GM13976 (cell line): Measurements from ENCODE around the gene COL21A1.

ENCODE experiments used
- DNase-seq: peaks from one replicate; pipeline ENCODE4 v3.0.0; 2012; ENCODE audit warnings: low spot score
- in situ Hi-C: fragments of 300-500 bp; cut with MboI; formaldehyde crosslinking; loops from one replicate; pipeline ENCODE4 v1.12.0; 2022; ENCODE audit warnings: low sequenced_read_pairs, mixed read lengths, inconsistent platforms; ENCODE audit not compliant: unreplicated experiment
- TF ChIP-seq, protein P1 (sequence below): IDR thresholded peaks from 2 replicates; pipeline ENCODE4 v1.5.1; 2012; ENCODE audit warnings: borderline replicate concordance, mild to moderate bottlenecking; ENCODE audit not compliant: insufficient read depth; ENCODE audit errors: extremely low read depth, missing control alignments, control extremely low read depth

COL21A1 gene

DNA sequence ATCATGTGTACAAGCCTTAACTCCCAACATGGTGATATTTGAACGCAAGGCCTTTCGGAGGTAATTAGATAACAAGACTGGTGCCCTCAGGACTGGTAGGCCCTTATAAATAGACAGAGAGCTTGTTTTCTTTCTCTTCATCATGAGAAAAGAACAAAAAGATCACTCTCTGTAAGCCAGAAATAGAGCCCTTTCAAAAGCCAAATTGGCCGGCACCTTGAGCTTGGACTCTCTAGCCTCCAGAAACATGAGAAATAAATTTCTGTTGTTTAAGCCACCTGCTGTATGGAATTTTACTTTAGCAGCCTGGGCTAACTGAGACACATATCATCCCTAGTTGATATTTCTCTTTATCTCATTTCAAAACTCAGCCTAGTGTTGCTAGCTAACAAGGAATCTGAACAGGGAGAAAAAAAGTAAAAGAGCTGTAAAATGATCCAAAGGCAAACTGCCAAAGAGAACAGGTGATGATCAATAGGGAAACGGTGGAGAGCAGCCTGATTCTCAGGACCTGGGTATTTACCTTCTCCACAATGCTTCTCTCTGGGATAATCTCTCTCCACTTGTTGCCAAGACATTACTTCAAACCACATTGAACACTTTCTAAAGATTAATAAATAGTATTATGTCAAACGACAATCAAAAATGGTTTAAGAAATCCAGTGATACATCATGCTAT, 6.1 kb downstream of the COL21A1 start:
- TF ChIP-seq, protein P1, sequence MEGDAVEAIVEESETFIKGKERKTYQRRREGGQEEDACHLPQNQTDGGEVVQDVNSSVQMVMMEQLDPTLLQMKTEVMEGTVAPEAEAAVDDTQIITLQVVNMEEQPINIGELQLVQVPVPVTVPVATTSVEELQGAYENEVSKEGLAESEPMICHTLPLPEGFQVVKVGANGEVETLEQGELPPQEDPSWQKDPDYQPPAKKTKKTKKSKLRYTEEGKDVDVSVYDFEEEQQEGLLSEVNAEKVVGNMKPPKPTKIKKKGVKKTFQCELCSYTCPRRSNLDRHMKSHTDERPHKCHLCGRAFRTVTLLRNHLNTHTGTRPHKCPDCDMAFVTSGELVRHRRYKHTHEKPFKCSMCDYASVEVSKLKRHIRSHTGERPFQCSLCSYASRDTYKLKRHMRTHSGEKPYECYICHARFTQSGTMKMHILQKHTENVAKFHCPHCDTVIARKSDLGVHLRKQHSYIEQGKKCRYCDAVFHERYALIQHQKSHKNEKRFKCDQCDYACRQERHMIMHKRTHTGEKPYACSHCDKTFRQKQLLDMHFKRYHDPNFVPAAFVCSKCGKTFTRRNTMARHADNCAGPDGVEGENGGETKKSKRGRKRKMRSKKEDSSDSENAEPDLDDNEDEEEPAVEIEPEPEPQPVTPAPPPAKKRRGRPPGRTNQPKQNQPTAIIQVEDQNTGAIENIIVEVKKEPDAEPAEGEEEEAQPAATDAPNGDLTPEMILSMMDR = no peak
- in situ Hi-C loops = no loop called here
- no peak for DNase-seq

DNA sequence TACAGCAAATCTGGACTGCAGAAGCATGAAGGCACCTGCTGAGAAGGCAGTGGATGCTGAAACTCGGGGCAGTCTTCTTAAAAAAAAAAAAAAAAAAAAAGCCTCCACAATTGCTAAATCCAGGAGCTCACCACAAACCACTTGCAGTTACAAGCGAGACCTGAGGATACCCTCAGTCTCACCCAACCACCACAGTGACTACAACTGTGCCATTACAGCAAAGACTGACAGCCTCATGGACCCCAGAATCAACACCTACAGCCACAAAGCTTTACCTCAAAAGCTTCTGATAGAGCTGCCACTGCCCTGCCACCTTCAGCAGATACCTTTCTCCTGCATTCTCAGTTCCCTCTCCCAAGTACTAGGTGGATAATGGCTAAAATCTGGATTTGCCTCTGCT, 9.0 kb downstream of the COL21A1 start:
- DNase-seq = no peak
- in situ Hi-C loops = no loop called here
- TF ChIP-seq, protein P1 = no peak

DNA sequence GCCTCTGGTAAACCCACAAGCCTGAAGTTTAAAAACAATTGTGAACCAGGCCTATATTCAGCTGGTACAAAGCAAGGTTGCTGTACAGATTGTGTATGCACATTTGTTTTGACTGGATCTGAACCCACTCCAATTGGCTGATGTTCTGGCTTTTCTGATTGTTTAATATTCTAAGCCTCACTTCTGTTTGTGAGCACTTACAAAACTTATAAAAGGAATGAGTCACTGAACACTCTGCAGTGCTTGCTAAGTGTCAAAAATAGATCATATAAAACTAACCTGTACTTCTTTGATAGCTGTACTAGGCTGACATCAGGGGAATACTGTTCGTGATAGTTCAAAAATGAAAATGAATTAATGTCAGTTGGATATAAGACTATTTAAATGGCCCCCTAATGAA, 12.1 kb downstream of the COL21A1 start:
- TF ChIP-seq, protein P1 = no peak

DNA sequence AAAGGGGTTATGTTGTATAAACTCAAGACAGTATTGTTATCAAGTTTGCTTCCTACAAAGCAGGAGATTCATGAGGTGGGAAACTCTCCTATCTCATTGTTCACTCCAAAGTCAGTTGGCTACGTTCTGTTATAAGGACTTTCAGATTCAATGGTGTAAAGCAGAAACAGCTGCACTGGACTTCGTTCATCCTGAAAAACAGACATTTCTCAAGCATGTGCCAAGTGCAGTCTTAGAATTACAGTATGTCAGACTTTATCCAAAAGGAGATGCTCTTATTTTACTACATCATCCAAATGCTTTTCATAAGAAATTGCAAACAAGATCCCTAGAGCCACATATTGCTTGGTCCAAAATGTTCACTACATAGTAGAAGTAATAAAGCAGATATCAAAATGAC, 14.9 kb downstream of the COL21A1 start:
- TF ChIP-seq, protein P1 = no peak
- DNase-seq = no peak
- in situ Hi-C loops = no loop called here

More for the DNA sequence above, 12.1 kb downstream of the COL21A1 start:
- in situ Hi-C loops = no loop called here
- no peak for DNase-seq

DNA sequence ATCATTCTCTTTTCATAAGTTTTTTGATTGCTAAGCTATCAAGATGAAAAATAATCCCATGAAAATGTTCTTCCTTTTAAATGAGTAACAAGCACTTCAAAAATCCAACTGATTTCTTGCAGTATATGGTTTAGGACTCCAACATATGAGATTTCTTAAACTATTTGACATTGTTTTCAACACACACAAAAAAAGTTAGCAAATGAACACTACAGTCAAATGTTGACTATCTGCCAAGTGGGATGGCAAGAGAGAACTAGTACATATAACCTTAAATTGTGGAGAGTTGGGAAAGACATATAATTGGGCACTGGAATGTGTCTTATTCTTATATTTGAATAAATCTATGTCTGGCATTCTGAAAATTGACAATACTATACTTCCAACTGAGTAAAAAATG, 15.6 kb downstream of the COL21A1 start:
- in situ Hi-C loops = no loop called here
- DNase-seq = no peak
- TF ChIP-seq, protein P1 = no peak

DNA sequence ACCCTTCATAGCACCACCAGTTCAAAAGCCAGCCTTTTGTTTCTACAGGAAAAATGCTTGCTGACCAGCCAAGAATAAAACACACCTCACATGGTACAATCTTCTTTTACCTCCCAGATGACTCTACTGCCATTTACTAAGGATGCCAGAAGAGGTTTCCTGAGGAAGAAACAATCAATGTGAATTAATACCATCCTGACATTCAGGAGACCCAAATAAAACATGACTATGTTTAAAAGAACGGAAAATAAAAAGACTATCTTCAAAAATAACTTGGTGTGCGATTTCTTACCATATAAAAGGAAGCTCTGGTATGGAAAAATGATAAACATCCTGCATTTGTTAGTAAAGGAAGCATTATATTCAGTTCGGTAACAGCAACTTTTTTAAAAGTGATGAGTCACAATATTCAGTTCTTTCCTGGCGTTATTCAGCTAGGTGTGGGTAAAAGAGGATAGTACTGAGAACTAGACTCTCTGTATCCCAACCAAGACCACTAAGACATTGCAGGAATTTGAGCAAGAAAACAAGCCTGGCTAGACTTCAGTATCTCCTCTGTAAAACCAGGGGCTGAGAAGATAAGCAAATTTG, 16.3 kb downstream of the COL21A1 start:
- DNase-seq = no peak
- in situ Hi-C loops = no loop called here
- TF ChIP-seq, protein P1 = no peak
